A549 (cell line): ENCODE measurements around the gene CLSTN2. TPM values are rescaled to one million over a fixed set of nuclear protein-coding genes. Genes with fewer than 3 reads are reported as not detected.

ENCODE experiments used
- ATAC-seq, 2 experiments: fragments of 200-7000 bp in 1 of 2; fragments of >200 bp in 1 of 2; cut with Nextera tagmentation in 1 of 2; cut with Tn5 transposase in 1 of 2; 3 replicates each; pipeline versions ENCODE4 v1.8.0 to v1.9.1; 2018 to 2020; ENCODE audit warnings: mild to moderate bottlenecking in 1 of 2, moderate library complexity in 1 of 2
- CTCF ChIA-PET: fragments of 300-600 bp; sonication (Branson Sonifier 250); formaldehyde crosslinking; extraction: SDS; loops from one replicate; lab custom pipeline; 2021; ENCODE audit warnings: antibody characterized with exemption, inconsistent platforms; lab: Yijun Ruan, JAX
- POLR2A ChIA-PET: fragments of 350-600 bp; formaldehyde crosslinking; extraction: SDS; loops from one replicate; lab custom pipeline; 2021; ENCODE audit warnings: antibody characterized with exemption, inconsistent platforms; lab: Yijun Ruan, JAX
- DNase-seq, 2 experiments: peaks; one replicate each; pipeline versions ENCODE4 v3.0.0 to v3.0.0-alpha.2; 2011 to 2016; ENCODE audit warnings: low read depth in 1 of 2, low spot score in 1 of 2
- FAIRE-seq: peaks from 2 replicates; lab custom pipeline; 2011; peaks lifted over from hg19 to GRCh38; lab: Jason Lieb, UNC
- H3K27ac ChIP-seq, 2 experiments: fragments of >200 bp; sonication (Bioruptor Twin); formaldehyde crosslinking; 3 replicates each; pipeline ENCODE4 v1.5.1; 2016 to 2017
- H3K4me1 ChIP-seq: fragments of >200 bp; sonication (Bioruptor Twin); formaldehyde crosslinking; 3 replicates; pipeline ENCODE4 v1.6.1; 2016
- H3K4me2 ChIP-seq: fragments of >200 bp; sonication (Bioruptor Twin); formaldehyde crosslinking; 3 replicates; pipeline ENCODE4 v1.6.1; 2016
- H3K4me3 ChIP-seq: fragments of >200 bp; sonication (Bioruptor Twin); formaldehyde crosslinking; 3 replicates; pipeline ENCODE4 v1.5.1; 2016
- H3K9me3 ChIP-seq: fragments of >200 bp; sonication (Bioruptor Twin); formaldehyde crosslinking; 3 replicates; pipeline ENCODE4 v1.6.1; 2016
- BHLHE40 ChIP-seq: IDR thresholded peaks from 2 replicates; pipeline ENCODE4 v1.6.1; 2012; ENCODE audit warnings: low read depth, low read length, inconsistent platforms
- CBX8 ChIP-seq: fragments of 200-600 bp; sonication (generic); IDR thresholded peaks from 2 replicates; pipeline ENCODE4 v1.6.1; 2016
- CHD2 ChIP-seq: fragments of 150-350 bp; IDR thresholded peaks from 2 replicates; pipeline ENCODE4 v1.6.1; 2014; ENCODE audit warnings: low read length; ENCODE audit not compliant: partially characterized antibody
- EHMT2 ChIP-seq: fragments of 200-600 bp; sonication (generic); IDR thresholded peaks from 2 replicates; pipeline ENCODE4 v1.6.1; 2016; ENCODE audit warnings: antibody characterized with exemption, low read depth, mild to moderate bottlenecking, moderate library complexity
- FOSB ChIP-seq: fragments of 250-450 bp; sonication (Bioruptor Pico); IDR thresholded peaks from 2 replicates; pipeline ENCODE4 v1.5.0; 2020; ENCODE audit warnings: mild to moderate bottlenecking, moderate library complexity
- FOXS1 ChIP-seq: fragments of 250-450 bp; sonication (Bioruptor Pico); IDR thresholded peaks from 2 replicates; pipeline ENCODE4 v1.5.0; 2020; ENCODE audit warnings: mild to moderate bottlenecking, moderate library complexity
- HEYL ChIP-seq: fragments of 250-450 bp; sonication (Bioruptor Pico); IDR thresholded peaks from 2 replicates; pipeline ENCODE4 v1.8.0; 2021; ENCODE audit warnings: mild to moderate bottlenecking, moderate library complexity
- HOXA7 ChIP-seq: fragments of 250-450 bp; sonication (Bioruptor Pico); IDR thresholded peaks from 2 replicates; pipeline ENCODE4 v1.5.0; 2020; ENCODE audit warnings: mild to moderate bottlenecking, moderate library complexity
- HOXB13 ChIP-seq: fragments of 250-450 bp; sonication (Bioruptor Pico); IDR thresholded peaks from 2 replicates; pipeline ENCODE4 v1.5.0; 2020; ENCODE audit warnings: low read depth, mild to moderate bottlenecking, moderate library complexity
- JUN ChIP-seq, 2 experiments: fragments of >200 bp; sonication (Bioruptor Twin); formaldehyde crosslinking; IDR thresholded peaks; 2 replicates in 1 of 2; 3 replicates in 1 of 2; pipeline ENCODE4 v1.6.1; 2016 to 2017
- KDM1A ChIP-seq: fragments of 200-600 bp; sonication (generic); IDR thresholded peaks from 2 replicates; pipeline ENCODE4 v1.6.1; 2016; ENCODE audit warnings: low read depth, mild to moderate bottlenecking
- MAZ ChIP-seq: fragments of 150-350 bp; IDR thresholded peaks from 2 replicates; pipeline ENCODE4 v1.6.1; 2014; ENCODE audit warnings: antibody characterized with exemption, low read depth, low read length, borderline replicate concordance
- NFE2L2 ChIP-seq: fragments of 150-350 bp; conservative IDR thresholded peaks from 2 replicates; pipeline ENCODE4 v1.6.1; 2014; ENCODE audit warnings: low read length
- NPAS2 ChIP-seq: fragments of 250-450 bp; sonication (Bioruptor Pico); IDR thresholded peaks from 2 replicates; pipeline ENCODE4 v1.8.0; 2022; ENCODE audit warnings: mild to moderate bottlenecking, moderate library complexity, borderline replicate concordance
- RCOR1 ChIP-seq: fragments of 150-350 bp; IDR thresholded peaks from 2 replicates; pipeline ENCODE4 v1.6.1; 2014; ENCODE audit warnings: antibody characterized with exemption, low read length, low read depth
- RFX5 ChIP-seq: fragments of 450-650 bp; IDR thresholded peaks from 2 replicates; pipeline ENCODE4 v1.7.1; 2014; ENCODE audit warnings: antibody characterized with exemption, mild to moderate bottlenecking, moderate library complexity
- WGBS: methylation state at CpG from one replicate; pipeline ENCODE4 v1.1.6; 2017; ENCODE audit errors: missing lambda C conversion rate; 5-methylcytosine and 5-hydroxymethylcytosine counted together
- polyA plus RNA-seq, 4 experiments: library from polyadenylated mRNA; depleted of rRNA in 3 of 4; stranded (reverse); fragments of >200 nt; fragmentation: RNase III in 1 of 4; extraction: RNeasy Plus Mini Kit Qiagen cat#74134 plus additional on column Dnase treatment in 1 of 4; gene quantifications; 2 replicates in 3 of 4; 3 replicates in 1 of 4; pipeline ENCODE4 v1.2.3, GENCODE V29; 2011 to 2017
- TF ChIP-seq, protein P1 (sequence below): IDR thresholded peaks from 2 replicates; pipeline ENCODE4 v1.6.1; 2012; ENCODE audit warnings: low read depth, borderline replicate concordance
- TF ChIP-seq, protein P2 (sequence below): fragments of >200 bp; sonication (Bioruptor Twin); formaldehyde crosslinking; IDR thresholded peaks from 3 replicates; pipeline ENCODE4 v1.5.1; 2016
- TF ChIP-seq, protein P3 (sequence below): fragments of 150-350 bp; IDR thresholded peaks from 2 replicates; pipeline ENCODE4 v1.6.1; 2014; ENCODE audit warnings: low read depth, mild to moderate bottlenecking, low read length
- TF ChIP-seq, protein P4 (sequence below): fragments of >200 bp; sonication (Bioruptor Twin); formaldehyde crosslinking; IDR thresholded peaks from 2 replicates; pipeline ENCODE4 v1.6.1; 2016

CLSTN2 gene
- polyA plus RNA-seq, 2 of the 4 experiments (the other 2 are of a cell fraction): 0.03 to 0.04 TPM

DNA sequence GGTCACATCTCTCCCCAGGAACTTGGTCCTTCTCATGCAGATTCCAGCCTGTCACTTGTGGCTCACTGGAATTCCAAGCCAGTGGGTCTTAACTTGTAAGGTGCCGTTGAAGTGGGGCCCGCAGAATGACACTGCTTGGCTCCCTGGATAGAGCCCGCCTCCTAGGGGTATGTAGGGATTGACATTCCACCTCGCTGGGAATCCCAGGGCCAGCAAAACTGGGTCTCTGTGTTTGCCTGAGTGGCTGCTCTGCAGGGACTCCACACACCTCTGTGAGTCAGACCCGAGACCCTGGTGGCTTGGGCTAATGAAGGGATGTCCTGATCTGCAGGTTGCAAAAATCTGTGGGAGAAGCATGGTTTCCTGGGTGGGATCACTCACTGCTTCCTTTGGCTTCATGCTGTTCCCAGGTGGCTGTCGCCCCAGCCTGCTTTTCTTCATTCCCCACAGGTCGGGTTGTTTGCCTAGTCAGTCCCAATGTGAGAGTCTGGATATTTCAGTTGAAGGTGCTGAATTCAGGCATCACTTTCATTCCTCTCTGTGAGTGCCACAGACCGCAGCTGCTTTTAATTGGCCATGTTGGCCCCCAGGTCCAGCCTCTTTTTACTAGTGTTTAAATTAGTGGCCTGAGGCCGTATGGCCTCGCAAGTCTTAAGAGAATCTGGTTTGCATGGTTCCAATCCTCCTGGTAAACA is 586.9 kb downstream of the CLSTN2 start:
- H3K9me3 ChIP-seq: no peaks in the 10 kb centered on the region
- no peak for FAIRE-seq
- H3K4me3 ChIP-seq: no peak overlapping the region
- no peak overlapping the region for H3K4me2 ChIP-seq
- WGBS: 6% methylated on average over 6 of the region's 10 CpGs
- POLR2A ChIA-PET: no interaction called here
- no peaks in the 10 kb centered on the region for H3K4me1 ChIP-seq
- no peak for TF ChIP-seq HOXB13 (CRISPR knock-in tag)
- TF ChIP-seq NPAS2: no peak
- TF ChIP-seq CBX8: no peak
- no peak for TF ChIP-seq HEYL
- no peak for TF ChIP-seq HOXA7 (CRISPR knock-in tag)
- no peak for TF ChIP-seq FOXS1
- TF ChIP-seq, protein P1, sequence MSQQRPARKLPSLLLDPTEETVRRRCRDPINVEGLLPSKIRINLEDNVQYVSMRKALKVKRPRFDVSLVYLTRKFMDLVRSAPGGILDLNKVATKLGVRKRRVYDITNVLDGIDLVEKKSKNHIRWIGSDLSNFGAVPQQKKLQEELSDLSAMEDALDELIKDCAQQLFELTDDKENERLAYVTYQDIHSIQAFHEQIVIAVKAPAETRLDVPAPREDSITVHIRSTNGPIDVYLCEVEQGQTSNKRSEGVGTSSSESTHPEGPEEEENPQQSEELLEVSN: no peak
- no peak for TF ChIP-seq MAZ
- no peak for TF ChIP-seq RCOR1
- TF ChIP-seq, protein P2, sequence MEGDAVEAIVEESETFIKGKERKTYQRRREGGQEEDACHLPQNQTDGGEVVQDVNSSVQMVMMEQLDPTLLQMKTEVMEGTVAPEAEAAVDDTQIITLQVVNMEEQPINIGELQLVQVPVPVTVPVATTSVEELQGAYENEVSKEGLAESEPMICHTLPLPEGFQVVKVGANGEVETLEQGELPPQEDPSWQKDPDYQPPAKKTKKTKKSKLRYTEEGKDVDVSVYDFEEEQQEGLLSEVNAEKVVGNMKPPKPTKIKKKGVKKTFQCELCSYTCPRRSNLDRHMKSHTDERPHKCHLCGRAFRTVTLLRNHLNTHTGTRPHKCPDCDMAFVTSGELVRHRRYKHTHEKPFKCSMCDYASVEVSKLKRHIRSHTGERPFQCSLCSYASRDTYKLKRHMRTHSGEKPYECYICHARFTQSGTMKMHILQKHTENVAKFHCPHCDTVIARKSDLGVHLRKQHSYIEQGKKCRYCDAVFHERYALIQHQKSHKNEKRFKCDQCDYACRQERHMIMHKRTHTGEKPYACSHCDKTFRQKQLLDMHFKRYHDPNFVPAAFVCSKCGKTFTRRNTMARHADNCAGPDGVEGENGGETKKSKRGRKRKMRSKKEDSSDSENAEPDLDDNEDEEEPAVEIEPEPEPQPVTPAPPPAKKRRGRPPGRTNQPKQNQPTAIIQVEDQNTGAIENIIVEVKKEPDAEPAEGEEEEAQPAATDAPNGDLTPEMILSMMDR: no peak
- no peak for TF ChIP-seq BHLHE40
- TF ChIP-seq, protein P3, sequence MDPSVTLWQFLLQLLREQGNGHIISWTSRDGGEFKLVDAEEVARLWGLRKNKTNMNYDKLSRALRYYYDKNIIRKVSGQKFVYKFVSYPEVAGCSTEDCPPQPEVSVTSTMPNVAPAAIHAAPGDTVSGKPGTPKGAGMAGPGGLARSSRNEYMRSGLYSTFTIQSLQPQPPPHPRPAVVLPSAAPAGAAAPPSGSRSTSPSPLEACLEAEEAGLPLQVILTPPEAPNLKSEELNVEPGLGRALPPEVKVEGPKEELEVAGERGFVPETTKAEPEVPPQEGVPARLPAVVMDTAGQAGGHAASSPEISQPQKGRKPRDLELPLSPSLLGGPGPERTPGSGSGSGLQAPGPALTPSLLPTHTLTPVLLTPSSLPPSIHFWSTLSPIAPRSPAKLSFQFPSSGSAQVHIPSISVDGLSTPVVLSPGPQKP: no peak
- no peak for TF ChIP-seq KDM1A
- no peak for TF ChIP-seq FOSB (CRISPR knock-in tag)
- no peak for TF ChIP-seq JUN (IDR thresholded peaks at IDR 0.05)
- TF ChIP-seq NFE2L2: no peak
- TF ChIP-seq CHD2: no peak
- TF ChIP-seq RFX5: no peak
- TF ChIP-seq EHMT2: no peak
- TF ChIP-seq, all 56 proteins: peak for 0
- DNase-seq (no peak), ATAC-seq (no peak)
- CTCF ChIA-PET: interaction anchor here (1.0 kb wide), 1 partner anchor 242 kb away, joined by 3 read pairs; no protein-coding TSS in a partner anchor
- no peak overlapping the region for H3K27ac ChIP-seq

DNA sequence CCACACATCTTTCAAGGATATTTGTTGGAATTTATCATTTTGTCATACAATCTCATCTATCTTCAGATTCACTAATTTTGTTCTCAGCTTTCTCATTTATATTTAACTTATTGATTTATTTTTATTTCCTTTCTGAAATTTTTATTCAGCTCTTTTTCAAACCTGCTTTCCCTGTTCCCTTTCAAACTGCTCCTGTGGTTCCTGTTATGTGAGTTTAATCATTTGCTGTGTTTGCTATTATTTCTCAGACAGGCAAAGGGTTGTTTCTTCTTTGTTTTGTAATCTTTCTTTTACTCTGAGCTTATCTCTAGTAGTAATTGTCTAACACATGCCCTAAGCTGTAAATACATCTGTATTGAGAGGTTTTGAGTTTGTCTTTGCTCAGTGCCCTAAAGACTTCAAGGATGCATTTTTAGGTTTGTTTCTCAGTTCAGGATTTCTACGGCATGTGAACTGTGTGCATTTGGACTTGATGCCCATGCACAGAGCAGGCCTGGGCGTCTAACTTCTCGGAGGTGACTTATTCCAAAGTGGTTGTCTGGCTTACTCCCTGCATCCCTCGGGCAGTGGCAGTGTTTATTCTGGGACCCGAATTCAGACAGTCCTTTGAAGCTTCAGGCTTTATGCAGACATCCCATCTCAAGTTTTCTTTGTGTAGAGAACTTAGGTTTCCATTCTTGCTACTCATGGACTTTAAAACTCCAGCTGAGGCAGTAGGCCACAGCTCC is 587.8 kb downstream of the CLSTN2 start:
- Histone ChIP-seq H3K4me3 (no peak overlapping the region), H3K9me3 (no peaks in the 10 kb centered on the region), H3K4me2 (no peak overlapping the region), H3K27ac (no peak overlapping the region), H3K4me1 (no peaks in the 10 kb centered on the region)
- DNase-seq (no peak), FAIRE-seq (no peak), ATAC-seq (no peak)
- 5% methylated on average over 5 of the region's 5 CpGs for WGBS
- ChIA-PET POLR2A (no interaction called here), CTCF (interaction anchor here (1.0 kb wide), 1 partner anchor 243 kb away, joined by 3 read pairs; no protein-coding TSS in a partner anchor)
- TF ChIP-seq MAZ: no peak
- no peak for TF ChIP-seq EHMT2
- TF ChIP-seq, protein P4, sequence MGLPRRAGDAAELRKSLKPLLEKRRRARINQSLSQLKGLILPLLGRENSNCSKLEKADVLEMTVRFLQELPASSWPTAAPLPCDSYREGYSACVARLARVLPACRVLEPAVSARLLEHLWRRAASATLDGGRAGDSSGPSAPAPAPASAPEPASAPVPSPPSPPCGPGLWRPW: no peak
- no peak for TF ChIP-seq HOXB13 (CRISPR knock-in tag)
